22Rv1 (cell line): ENCODE measurements around the gene PADI6.

ENCODE experiments used
- CTCF ChIP-seq: fragments of 450-650 bp; IDR thresholded peaks from 2 replicates; pipeline ENCODE4 v1.5.1; 2017; ENCODE audit warnings: mild to moderate bottlenecking
- ZFX ChIP-seq: fragments of 450-650 bp; IDR thresholded peaks from 2 replicates; pipeline ENCODE4 v1.6.1; 2017; ENCODE audit warnings: antibody characterized with exemption, borderline replicate concordance

GRCh38 chr1:17423781-17424245 lies 51.8 kb downstream of the PADI6 start:
- no peak for TF ChIP-seq CTCF
- no peak for TF ChIP-seq ZFX
